IPS-11a (cell line): Measurements from ENCODE around the gene SPEF2.
A peak's percentile ranks its signal among the peaks of the same experiment; 100 is the strongest.

Source experiments
- H3K4me3 ChIP-seq: one replicate; pipeline ENCODE4 v1.5.1; 2013; ENCODE audit warnings: low read depth, low read length, control low read depth

The SPEF2 gene, protein sequence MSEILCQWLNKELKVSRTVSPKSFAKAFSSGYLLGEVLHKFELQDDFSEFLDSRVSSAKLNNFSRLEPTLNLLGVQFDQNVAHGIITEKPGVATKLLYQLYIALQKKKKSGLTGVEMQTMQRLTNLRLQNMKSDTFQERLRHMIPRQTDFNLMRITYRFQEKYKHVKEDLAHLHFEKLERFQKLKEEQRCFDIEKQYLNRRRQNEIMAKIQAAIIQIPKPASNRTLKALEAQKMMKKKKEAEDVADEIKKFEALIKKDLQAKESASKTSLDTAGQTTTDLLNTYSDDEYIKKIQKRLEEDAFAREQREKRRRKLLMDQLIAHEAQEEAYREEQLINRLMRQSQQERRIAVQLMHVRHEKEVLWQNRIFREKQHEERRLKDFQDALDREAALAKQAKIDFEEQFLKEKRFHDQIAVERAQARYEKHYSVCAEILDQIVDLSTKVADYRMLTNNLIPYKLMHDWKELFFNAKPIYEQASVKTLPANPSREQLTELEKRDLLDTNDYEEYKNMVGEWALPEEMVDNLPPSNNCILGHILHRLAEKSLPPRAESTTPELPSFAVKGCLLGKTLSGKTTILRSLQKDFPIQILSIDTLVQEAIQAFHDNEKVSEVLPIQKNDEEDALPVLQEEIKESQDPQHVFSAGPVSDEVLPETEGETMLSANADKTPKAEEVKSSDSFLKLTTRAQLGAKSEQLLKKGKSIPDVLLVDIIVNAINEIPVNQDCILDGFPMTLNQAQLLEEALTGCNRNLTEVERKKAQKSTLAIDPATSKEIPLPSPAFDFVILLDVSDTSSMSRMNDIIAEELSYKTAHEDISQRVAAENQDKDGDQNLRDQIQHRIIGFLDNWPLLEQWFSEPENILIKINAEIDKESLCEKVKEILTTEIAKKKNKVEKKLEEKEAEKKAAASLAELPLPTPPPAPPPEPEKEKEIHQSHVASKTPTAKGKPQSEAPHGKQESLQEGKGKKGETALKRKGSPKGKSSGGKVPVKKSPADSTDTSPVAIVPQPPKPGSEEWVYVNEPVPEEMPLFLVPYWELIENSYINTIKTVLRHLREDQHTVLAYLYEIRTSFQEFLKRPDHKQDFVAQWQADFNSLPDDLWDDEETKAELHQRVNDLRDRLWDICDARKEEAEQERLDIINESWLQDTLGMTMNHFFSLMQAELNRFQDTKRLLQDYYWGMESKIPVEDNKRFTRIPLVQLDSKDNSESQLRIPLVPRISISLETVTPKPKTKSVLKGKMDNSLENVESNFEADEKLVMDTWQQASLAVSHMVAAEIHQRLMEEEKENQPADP (N-terminal part only)

DNA sequence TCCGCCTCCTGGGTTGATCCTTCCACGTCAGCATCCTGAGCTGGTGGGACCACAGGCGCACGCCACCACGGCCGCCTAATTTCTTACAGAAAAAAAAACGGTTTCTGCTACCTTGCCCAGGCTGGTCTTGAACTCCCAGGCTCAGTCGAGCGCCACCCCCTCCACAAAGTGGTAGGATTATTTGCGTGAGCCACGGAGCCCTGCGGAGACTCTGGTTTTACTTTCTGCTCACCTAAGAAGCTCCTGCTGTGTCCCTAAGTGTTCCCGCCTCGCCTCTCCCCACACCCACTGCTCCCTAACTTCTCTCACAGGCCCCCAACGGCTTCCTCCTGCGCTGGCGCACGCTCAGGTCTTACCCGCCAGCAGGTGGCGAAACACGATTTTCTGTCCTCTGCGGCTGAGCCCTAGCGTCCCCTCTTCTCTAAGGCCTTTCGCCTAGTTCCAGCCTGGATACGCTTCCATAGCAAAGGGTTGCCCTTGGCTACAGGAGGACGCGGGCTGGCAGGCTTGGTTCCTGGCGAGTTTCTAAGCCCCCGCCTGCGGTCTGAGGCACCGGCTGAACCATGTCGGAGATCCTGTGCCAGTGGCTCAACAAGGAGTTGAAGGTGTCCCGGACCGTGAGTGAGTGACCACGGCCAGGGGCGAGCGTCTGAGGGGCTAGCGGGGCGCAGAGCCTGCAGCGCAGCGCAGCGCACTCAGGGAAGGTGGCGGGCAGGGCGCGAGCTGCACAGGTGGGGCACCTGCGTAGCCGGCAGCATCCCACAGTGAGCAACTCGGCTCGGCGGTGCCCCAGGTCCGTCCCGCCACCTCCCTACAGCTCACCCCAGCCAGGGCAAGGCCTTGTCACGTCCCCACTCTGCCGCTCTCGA lies at the start of gene SPEF2:
SPEF2 (plus strand) TSS at position 429 of the 869 bp plus-strand sequence; CDS start at position 564, 135 bp downstream.
- peak within 1 kb of the TSS; percentile 89 for H3K4me3 ChIP-seq

DNA sequence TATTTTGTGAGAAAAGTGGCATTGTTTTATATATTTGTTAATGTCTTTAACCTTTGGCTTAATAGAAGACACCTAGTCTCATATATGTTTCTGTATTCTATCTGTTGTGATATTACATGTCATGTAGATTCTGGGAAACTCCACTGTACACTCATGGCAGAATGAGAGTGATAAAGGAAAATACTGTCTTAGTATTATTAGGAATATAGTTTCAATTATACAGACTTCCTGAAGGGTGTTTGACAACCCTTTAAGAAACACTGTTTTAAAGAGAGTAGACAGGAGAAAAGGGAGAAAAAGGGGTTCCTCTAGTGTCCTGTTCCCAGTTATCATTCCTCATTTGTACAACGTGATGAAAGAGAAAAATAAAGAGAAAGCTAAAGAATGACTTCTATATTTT lies 42.1 kb upstream of the SPEF2 start:
- no peak overlapping the region for H3K4me3 ChIP-seq

DNA sequence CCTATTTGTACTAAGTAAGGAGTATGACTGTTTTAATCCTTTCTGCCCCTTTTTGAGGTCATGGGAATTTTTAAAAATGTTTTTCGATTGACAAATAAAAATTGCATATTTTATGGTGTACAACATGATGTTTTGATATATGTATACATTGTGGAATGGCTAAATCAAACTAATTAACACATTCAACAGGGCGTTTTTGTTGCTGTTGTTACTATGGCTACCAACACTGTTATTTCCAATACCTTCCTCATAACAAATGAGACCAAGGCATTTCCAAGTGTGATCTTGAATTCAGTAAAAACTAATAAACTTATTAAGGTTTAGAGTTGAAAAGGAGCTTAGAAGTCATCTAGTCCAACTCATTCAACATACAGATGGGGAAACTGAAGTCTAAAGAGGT lies 30.2 kb upstream of the SPEF2 start:
- H3K4me3 ChIP-seq: no peak overlapping the region

DNA sequence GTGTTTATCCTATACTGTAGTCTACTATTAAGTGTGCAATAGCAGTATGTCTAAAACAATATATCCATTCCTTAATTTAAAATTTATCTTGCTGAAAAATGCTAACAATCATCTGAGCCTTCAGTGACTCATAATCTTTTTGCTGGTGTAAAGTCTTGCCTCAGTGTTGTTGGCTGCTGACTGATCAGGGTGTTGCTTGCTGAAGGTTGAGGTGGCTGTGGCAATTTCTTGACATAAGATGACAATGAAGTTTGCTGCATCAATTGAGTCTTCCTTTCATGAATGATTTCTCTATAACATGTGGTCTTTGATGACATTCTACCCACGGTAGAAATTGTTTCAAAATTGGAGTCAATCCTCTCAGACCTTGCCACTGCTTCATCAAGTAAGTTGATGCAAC lies 24.3 kb upstream of the SPEF2 start:
- no peak overlapping the region for H3K4me3 ChIP-seq

DNA sequence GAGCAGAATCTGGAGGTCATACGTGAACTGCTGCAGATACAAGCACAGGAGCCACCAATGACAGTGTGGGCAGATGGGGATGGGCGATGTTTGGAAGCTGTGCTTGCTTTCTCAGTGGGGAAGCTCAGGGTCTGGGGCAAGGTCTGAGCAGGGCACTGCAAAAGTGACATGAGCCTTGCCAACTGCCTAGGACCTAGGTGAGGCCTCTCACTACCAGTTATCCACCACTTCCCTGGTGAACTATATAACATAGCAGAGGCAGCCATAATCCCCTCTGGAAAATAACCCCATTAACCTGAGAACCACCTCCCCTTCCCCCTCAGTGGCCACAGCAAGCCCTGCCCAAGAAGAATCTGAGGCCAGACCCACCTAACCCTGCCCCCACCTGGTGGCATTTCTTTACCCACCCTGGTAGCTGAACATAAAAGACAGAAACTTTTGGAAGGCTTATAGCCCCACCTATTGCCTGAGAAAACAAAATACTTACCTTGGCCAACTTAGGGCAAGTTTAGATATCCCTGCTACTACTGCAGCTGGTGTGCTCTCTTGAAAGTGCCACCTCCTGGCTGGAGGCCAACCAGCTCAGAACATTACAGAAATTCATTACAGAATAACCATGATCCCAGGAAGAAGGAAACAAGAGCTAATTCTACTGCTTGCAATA lies 18.8 kb upstream of the SPEF2 start:
- no peak overlapping the region for H3K4me3 ChIP-seq

DNA sequence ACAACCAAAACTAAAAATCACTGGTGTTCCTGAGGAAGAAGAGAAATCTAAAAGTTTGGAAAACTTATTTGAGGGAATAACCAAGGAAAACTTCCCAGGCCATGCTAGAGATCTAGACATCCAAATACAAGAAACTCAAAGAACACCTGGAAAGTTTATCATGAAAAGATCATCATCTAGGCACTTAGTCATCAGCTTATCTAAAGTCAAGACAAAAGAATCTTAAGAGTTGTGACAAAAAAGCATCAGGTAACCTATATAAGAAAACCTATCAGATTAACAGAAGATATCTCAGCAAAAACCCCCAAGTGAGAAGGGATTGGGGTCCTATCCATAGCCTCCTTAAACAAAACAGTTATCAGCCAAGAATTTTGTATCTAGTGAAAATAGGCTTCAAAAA lies 17.1 kb upstream of the SPEF2 start:
- no peak overlapping the region for H3K4me3 ChIP-seq

DNA sequence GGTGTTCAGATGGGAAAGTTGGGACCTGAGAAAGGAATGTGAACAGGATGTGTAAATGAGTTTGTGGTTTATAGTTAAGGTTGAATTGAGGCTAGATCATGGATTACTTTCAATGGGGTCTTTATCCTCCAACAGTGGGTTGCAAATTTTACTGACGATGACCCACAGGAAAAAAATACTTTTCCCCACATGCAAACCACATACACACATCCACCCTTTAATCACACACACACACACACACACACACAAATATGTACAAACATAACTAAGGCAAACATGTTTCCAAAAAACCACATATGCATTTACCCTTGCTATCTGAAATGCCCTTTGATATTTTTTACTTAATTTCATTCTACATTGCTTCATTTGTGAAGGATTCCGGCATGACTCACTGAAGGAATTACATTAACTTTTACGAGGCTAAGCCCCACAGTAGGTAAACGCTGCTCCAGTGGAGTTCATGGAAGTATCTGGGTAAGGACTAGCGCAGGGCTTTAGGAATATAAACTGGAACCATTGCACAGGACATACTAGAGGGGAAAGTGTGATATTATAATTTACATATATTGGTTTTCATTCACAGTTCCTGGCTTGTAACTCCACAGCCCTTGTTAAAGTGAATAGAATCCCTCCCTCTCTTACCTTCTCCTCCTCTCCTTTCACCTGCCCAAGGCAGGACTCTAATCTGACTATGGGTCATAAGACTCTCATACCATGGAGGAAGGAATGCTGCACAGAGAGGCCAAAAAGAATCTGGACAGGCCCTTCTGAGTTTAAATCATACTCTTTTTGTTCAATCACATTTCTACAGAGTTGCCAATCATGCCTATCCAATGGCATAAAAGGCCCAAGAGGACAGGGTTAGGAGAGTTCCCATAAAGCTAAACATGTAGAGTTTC lies 8.5 kb upstream of the SPEF2 start:
- no peak overlapping the region for H3K4me3 ChIP-seq

DNA sequence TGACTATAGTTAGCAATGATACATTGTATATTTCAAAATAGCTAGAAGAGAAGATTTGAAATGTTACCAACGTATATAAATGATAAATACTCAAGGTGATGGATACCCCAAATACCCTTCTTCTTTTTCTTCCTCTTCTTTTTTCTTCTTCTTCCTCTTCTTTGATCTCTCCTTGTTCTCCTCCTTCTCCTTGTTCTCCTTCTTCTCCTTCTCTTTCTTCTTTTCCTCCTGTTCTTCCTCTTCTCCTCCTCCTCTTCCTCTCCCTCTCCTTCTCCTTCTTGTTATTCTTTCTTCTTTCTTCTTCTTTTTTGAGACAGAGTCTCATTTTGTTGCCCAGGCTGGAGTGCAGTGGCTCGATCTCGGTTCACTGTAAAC lies 616 bp upstream of the SPEF2 start:
- H3K4me3 ChIP-seq: peak overlapping the region; percentile 89

DNA sequence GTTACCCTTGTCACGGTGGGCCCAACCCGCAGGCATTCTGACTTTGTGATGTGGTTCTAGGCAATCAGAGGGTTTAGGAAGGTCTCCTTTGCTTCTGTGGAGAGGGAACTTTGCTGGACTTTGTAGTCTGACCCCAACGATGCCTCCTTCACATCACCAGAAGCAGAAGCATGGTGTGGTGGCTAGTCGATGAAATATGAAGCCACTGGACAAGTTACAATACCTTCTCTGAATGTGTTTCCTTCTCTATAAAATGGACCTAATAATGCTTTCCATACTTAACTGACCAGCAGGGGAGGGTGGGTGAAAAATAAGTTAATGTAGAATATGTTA lies 607 bp downstream of the SPEF2 start:
- H3K4me3 ChIP-seq: peak overlapping the region; percentile 89

DNA sequence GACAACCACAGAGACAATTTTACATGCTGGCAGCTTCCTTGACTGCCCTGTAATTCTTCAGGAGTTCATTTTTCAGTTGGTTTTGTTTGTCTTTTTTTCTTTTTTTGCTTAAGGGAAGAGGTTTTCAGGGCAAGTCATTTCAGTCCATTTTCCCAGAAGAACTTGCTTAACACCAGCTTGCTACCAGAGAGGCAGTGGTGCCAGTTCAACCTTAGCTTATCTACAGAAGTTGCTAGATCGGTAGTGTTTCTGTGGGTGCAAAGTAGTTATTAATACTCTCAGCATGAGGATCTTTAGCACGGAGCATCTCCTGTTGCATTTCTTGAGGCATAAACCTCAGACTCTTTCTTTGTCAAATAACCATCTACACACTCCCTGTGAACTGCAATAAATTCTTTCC lies 1.1 kb downstream of the SPEF2 start:
- no peak overlapping the region for H3K4me3 ChIP-seq

DNA sequence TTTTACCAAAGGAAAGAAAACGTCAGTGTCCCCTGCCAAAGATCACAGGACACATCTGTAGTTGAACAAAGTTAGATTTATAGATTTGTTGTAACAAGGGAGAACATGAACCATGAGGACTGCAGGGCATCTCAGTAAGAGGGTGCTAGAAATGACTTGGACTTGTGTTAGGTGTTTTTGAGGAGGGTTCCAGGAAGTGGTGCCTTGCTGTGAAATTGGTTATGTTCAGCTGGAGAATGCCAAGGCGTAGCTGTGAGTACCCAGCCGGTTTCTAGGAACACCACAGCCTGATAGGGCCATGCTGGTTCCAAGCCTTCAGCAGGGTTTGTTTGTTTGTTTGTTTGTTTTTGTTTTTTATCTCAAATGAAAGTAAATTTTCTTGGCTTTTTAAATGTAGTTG lies 5.3 kb downstream of the SPEF2 start:
- no peak overlapping the region for H3K4me3 ChIP-seq

DNA sequence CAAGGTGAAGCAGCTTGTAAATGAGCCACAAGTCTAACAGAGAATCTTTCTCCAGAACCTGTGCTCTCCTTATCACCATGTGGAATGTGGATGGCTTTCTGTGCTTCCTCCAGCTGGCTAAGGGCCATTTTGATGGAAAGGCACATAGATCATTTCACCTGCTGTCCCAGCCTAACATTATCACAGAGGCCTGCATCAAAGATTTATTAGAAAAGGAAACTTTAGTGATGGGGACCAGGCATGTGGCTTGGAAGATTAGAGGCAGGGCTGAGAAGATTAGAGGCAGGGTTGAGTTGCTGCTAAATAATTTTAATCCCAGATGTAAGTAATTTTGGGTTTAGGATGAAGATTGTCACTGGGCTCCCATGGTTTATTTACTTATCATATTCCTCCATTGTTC lies 6.3 kb downstream of the SPEF2 start:
- no peak overlapping the region for H3K4me3 ChIP-seq

DNA sequence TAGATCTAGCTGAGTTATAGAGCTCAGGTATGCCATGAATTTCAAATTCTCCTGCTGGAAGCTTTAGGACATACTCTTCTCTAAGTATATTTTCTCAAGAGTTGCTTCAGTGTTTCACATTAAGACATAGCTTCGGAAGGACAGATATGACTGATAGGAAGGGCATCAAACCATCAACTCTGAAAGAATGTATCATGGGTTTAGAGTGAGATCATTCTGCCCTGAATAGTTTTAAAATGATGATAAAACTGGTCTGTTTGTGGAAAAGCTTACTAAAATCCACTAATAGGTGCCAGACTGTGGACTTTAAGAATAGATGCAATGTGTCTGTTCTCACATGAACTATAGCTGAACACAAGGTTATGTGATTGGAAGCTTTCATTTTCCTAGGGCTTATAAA lies 8.4 kb downstream of the SPEF2 start:
- no peak overlapping the region for H3K4me3 ChIP-seq

DNA sequence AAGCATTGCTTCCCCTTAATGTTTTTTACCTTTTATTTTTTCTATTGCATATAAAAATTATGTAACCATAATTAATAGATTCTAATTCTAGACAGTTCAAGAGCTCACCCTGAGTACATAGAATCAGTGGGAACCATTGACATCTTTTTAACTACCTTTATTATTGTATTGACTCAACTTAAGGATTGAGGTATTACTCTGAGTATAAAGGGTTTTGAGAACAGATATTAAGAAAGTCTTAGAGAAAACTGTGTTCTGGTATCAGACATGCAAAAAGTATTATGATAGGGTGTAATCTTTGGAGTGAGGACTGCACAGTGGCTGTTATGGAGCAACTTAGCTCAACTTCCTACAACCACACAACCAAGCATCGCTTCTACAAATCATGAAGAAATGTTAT lies 8.9 kb downstream of the SPEF2 start:
- H3K4me3 ChIP-seq: no peak overlapping the region

DNA sequence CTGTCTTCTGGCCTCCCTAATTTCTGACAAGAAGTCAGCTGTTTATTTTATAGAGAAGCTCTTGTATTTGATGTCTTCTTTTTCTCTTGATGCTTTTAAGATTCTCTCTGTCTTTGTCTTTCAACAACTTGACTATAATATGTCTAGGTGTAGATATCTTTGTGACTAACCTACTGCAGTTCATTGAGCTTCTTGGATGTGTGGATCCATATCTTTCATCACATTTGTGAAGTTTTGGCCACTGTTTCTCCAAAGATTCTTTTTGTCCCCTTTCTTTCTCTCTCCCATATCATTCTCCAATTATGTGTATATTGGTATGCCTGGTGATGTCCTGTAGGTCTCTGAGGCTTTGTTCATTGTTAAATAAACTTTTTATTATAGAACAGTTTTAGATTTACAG lies 16.7 kb downstream of the SPEF2 start:
- H3K4me3 ChIP-seq: no peak overlapping the region

DNA sequence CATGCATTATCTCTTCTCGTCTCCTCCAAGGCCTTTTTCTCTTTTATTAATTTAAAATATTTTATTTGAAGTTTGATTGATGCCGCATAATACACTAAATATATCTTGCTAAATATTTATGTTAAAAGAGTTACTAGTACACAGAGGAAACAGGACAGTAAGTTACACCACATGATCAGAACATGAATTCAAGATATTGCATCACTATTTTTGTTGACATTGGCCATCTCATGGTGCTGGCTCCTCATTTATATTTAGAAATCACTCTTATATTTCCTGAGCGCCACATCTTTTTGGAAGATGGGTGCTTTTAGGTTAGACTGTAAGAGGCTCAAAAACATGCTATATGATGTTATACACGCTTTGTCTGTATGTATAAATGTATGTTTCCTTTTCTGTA lies 23.0 kb downstream of the SPEF2 start:
- no peak overlapping the region for H3K4me3 ChIP-seq

DNA sequence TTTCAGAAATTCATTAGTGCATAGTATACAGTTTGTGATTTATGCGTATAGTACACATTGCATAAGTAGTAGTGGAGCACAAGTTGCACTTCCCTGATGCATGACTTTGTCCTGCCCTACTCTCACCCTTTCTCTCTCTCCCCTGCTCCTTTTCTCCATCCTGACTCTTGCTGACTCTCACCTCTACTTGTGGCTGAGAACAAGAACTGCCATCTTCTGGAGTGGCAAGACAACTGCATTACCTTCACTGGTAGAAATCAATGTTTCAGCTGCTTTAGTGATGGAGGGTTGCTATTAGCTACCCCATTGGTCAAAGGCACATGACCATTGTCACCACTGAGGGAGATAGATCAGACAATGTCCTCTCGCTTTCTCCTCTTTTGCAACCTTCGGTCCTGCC lies 26.9 kb downstream of the SPEF2 start:
- H3K4me3 ChIP-seq: no peak overlapping the region

DNA sequence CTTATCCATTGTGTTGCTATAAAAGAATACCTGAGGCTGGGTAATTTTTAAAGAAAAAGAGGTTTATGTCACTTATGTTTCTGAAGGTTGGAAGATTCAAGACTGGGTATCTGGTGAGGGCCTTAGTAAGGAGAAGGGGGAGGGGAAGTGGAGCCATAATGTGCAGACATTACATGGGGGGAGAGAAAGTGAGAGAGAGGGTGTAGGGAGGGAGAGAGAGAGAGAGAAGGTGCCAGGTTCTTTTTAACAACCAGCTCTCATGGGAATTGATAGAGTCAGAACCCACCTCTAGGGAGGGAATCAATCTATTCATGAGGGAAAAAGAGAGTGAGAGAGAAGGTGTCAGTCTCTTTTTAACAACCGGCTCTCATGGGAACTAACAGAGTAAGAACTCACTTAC lies 29.5 kb downstream of the SPEF2 start:
- H3K4me3 ChIP-seq: no peak overlapping the region

DNA sequence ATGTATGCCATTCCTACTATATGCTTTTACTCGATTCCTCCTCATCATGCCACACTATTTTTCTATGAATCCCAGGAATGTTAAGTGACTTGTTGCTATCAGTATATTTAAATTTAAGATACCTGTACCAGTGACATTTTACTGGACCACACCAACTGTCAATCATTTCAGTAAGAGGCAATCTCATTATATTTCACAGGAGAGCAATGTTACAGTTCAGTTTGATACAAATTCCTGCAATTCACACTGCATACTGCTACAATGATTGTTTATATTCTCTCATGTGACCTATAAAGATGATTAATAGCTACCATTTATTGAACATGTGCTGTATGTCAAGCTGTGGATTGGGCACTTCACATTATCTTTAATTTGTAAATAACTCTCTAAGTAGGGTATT lies 30.0 kb downstream of the SPEF2 start:
- no peak overlapping the region for H3K4me3 ChIP-seq
